WTC11 (cell line): Measurements from ENCODE around the gene IPPK. TPM values are rescaled to one million over a fixed set of nuclear protein-coding genes. Genes with fewer than 3 reads are reported as not detected.

Experiments used
- ATAC-seq: fragments of 200-7000 bp; cut with Tn5 transposase; 2 replicates; pipeline ENCODE4 v1.10.0; 2021; ENCODE audit warnings: mild to moderate bottlenecking, moderate library complexity
- CTCF ChIA-PET: fragments of 300-600 bp; sonication (Branson Sonifier 250); formaldehyde crosslinking; loops from one replicate; lab custom pipeline; 2021; ENCODE audit warnings: antibody characterized with exemption; lab: Charles Lee
- POLR2A ChIA-PET: fragments of 350-600 bp; sonication (Branson Sonifier 250); formaldehyde crosslinking; loops from one replicate; lab custom pipeline; 2021; ENCODE audit warnings: antibody characterized with exemption; lab: Charles Lee
- DNase-seq: peaks from one replicate; pipeline ENCODE4 v3.0.0; 2021; ENCODE audit warnings: low spot score
- H3K27ac Mint-ChIP-seq: 2 replicates; pipeline ENCODE4 v1.8.0; 2021; ENCODE audit warnings: mixed read lengths
- H3K27me3 Mint-ChIP-seq: 2 replicates; pipeline ENCODE4 v1.8.0; 2021; ENCODE audit warnings: low read depth, mild to moderate bottlenecking, moderate library complexity, mixed read lengths
- H3K36me3 Mint-ChIP-seq: 2 replicates; pipeline ENCODE4 v1.8.0; 2021; ENCODE audit warnings: mixed read lengths
- H3K4me1 Mint-ChIP-seq: 2 replicates; pipeline ENCODE4 v1.8.0; 2022; ENCODE audit warnings: mixed read lengths
- H3K4me3 Mint-ChIP-seq: 2 replicates; pipeline ENCODE4 v1.8.0; 2021; ENCODE audit warnings: mild to moderate bottlenecking, moderate library complexity, mixed read lengths
- H3K9me3 Mint-ChIP-seq: 2 replicates; pipeline ENCODE4 v1.8.0; 2021; ENCODE audit warnings: mixed read lengths
- ELF4 ChIP-seq: sonication (generic); formaldehyde crosslinking; IDR thresholded peaks from 2 replicates; pipeline ENCODE4 v1.8.1; 2022; ENCODE audit warnings: low read depth, mild to moderate bottlenecking, moderate library complexity, missing genetic modification reagents
- FOXK1 ChIP-seq: sonication (generic); formaldehyde crosslinking; IDR thresholded peaks from 2 replicates; pipeline ENCODE4 v1.8.0; 2022; ENCODE audit warnings: mild to moderate bottlenecking, moderate library complexity, missing genetic modification reagents
- GTF2I ChIP-seq: fragments of 250-450 bp; sonication (Bioruptor Pico); conservative IDR thresholded peaks from 2 replicates; pipeline ENCODE4 v1.4.0; 2021; ENCODE audit warnings: mild to moderate bottlenecking
- HMGXB4 ChIP-seq: sonication (generic); formaldehyde crosslinking; IDR thresholded peaks from 2 replicates; pipeline ENCODE4 v1.8.1; 2023; ENCODE audit warnings: mild to moderate bottlenecking, moderate library complexity, missing genetic modification reagents
- IRF2 ChIP-seq: sonication (generic); formaldehyde crosslinking; IDR thresholded peaks from 2 replicates; pipeline ENCODE4 v1.8.0; 2022; ENCODE audit warnings: low read depth, missing genetic modification reagents, borderline replicate concordance
- MXD4 ChIP-seq: fragments of 250-450 bp; sonication (Bioruptor Pico); IDR thresholded peaks from 2 replicates; pipeline ENCODE4 v1.8.0; 2021; ENCODE audit warnings: mild to moderate bottlenecking, moderate library complexity, borderline replicate concordance
- NFYB ChIP-seq: sonication (generic); formaldehyde crosslinking; conservative IDR thresholded peaks from 2 replicates; pipeline ENCODE4 v1.8.0; 2022; ENCODE audit warnings: low read depth, missing genetic modification reagents
- NR2C2 ChIP-seq: sonication (generic); formaldehyde crosslinking; IDR thresholded peaks from 2 replicates; pipeline ENCODE4 v1.8.0; 2022; ENCODE audit warnings: mild to moderate bottlenecking, missing genetic modification reagents
- NR3C1 ChIP-seq: sonication (generic); formaldehyde crosslinking; conservative IDR thresholded peaks from 2 replicates; pipeline ENCODE4 v1.8.1; 2023; ENCODE audit warnings: low read depth, mild to moderate bottlenecking, missing genetic modification reagents
- PRDM15 ChIP-seq: sonication (generic); formaldehyde crosslinking; IDR thresholded peaks from 2 replicates; pipeline ENCODE4 v1.8.0; 2022; ENCODE audit warnings: missing genetic modification reagents
- STAT6 ChIP-seq: sonication (generic); formaldehyde crosslinking; conservative IDR thresholded peaks from 2 replicates; pipeline ENCODE4 v1.8.1; 2023; ENCODE audit warnings: mild to moderate bottlenecking, low read depth, missing genetic modification reagents, moderate library complexity
- TP53 ChIP-seq: sonication (generic); formaldehyde crosslinking; IDR thresholded peaks from 2 replicates; pipeline ENCODE4 v1.8.1; 2023; ENCODE audit warnings: mild to moderate bottlenecking, missing genetic modification reagents
- ZBTB21 ChIP-seq: sonication (generic); formaldehyde crosslinking; IDR thresholded peaks from 2 replicates; pipeline ENCODE4 v1.8.1; 2023; ENCODE audit warnings: mild to moderate bottlenecking, missing genetic modification reagents, borderline replicate concordance
- ZNF121 ChIP-seq: sonication (generic); formaldehyde crosslinking; IDR thresholded peaks from 2 replicates; pipeline ENCODE4 v1.8.0; 2023; ENCODE audit warnings: missing genetic modification reagents
- ZNF219 ChIP-seq: sonication (generic); formaldehyde crosslinking; IDR thresholded peaks from 2 replicates; pipeline ENCODE4 v1.8.0; 2023; ENCODE audit warnings: missing genetic modification reagents, mild to moderate bottlenecking, borderline replicate concordance
- ZNF232 ChIP-seq: sonication (generic); formaldehyde crosslinking; IDR thresholded peaks from 2 replicates; pipeline ENCODE4 v1.8.0; 2022; ENCODE audit warnings: mild to moderate bottlenecking, missing genetic modification reagents
- ZNF671 ChIP-seq: fragments of 250-450 bp; sonication (Bioruptor Pico); IDR thresholded peaks from 2 replicates; pipeline ENCODE4 v1.8.0; 2021; ENCODE audit warnings: mild to moderate bottlenecking
- total RNA-seq: library from RNA; stranded (reverse); gene quantifications from 3 replicates; pipeline ENCODE4 v1.2.3, GENCODE V29; 2021
- TF ChIP-seq, protein P1 (sequence below): sonication (generic); formaldehyde crosslinking; IDR thresholded peaks from 2 replicates; pipeline ENCODE4 v1.8.0; 2022; ENCODE audit warnings: mild to moderate bottlenecking, missing genetic modification reagents
- TF ChIP-seq, protein P2 (sequence below): sonication (generic); formaldehyde crosslinking; IDR thresholded peaks from 2 replicates; pipeline ENCODE4 v1.8.0; 2022; ENCODE audit warnings: mild to moderate bottlenecking, missing genetic modification reagents
- TF ChIP-seq, protein P3 (sequence below): sonication (generic); formaldehyde crosslinking; IDR thresholded peaks from 2 replicates; pipeline ENCODE4 v1.8.1; 2022; ENCODE audit warnings: low read depth, missing genetic modification reagents, borderline replicate concordance
- TF ChIP-seq, protein P4 (sequence below): sonication (generic); formaldehyde crosslinking; IDR thresholded peaks from 2 replicates; pipeline ENCODE4 v1.8.1; 2022; ENCODE audit warnings: mild to moderate bottlenecking, missing genetic modification reagents, moderate library complexity, borderline replicate concordance

The IPPK gene
- total RNA-seq, 1 experiment from 2014 or later: 8.6 TPM

GRCh38 chr9:92605224-92605623 lies 64.7 kb downstream of the IPPK start:
- no peak for DNase-seq
- no peak overlapping the region for H3K4me3 Mint-ChIP-seq
- TF ChIP-seq NR2C2 (CRISPR knock-in tag) (no peak), TP53 (CRISPR knock-in tag) (no peak), ZNF121 (CRISPR knock-in tag) (no peak), ZBTB21 (CRISPR knock-in tag) (no peak), MXD4 (CRISPR knock-in tag) (no peak), ZNF232 (CRISPR knock-in tag) (no peak), PRDM15 (CRISPR knock-in tag) (no peak), NR3C1 (no peak), NFYB (CRISPR knock-in tag) (no peak), HMGXB4 (CRISPR knock-in tag) (no peak), STAT6 (CRISPR knock-in tag) (no peak)
- TF ChIP-seq, protein P1, sequence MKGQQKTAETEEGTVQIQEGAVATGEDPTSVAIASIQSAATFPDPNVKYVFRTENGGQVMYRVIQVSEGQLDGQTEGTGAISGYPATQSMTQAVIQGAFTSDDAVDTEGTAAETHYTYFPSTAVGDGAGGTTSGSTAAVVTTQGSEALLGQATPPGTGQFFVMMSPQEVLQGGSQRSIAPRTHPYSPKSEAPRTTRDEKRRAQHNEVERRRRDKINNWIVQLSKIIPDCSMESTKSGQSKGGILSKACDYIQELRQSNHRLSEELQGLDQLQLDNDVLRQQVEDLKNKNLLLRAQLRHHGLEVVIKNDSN (CRISPR knock-in tag): no peak
- TF ChIP-seq, protein P2, sequence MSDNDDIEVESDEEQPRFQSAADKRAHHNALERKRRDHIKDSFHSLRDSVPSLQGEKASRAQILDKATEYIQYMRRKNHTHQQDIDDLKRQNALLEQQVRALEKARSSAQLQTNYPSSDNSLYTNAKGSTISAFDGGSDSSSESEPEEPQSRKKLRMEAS: no peak
- no peaks in the 10 kb centered on the region for H3K4me1 Mint-ChIP-seq
- POLR2A ChIA-PET: no interaction called here
- ATAC-seq: no peak
- H3K27me3 Mint-ChIP-seq: no peaks in the 10 kb centered on the region
- CTCF ChIA-PET: no interaction called here
- H3K27ac Mint-ChIP-seq: no peak overlapping the region
- H3K36me3 Mint-ChIP-seq: peaks cover 17% of the 10 kb centered on the region
- peaks cover 21% of the 10 kb centered on the region for H3K9me3 Mint-ChIP-seq

- DNase-seq: no peak
- POLR2A ChIA-PET: no interaction called here
- Mint-ChIP-seq H3K9me3 (peaks cover 21% of the 10 kb centered on the region), H3K27me3 (no peaks in the 10 kb centered on the region), H3K27ac (no peak overlapping the region), H3K4me3 (no peak overlapping the region), H3K36me3 (peaks cover 17% of the 10 kb centered on the region), H3K4me1 (no peaks in the 10 kb centered on the region)
- ATAC-seq: no peak
- CTCF ChIA-PET: no interaction called here
- no peak for TF ChIP-seq GTF2I (CRISPR knock-in tag)
- no peak for TF ChIP-seq ZNF219
- no peak for TF ChIP-seq TP53 (CRISPR knock-in tag)
- TF ChIP-seq, protein P3, sequence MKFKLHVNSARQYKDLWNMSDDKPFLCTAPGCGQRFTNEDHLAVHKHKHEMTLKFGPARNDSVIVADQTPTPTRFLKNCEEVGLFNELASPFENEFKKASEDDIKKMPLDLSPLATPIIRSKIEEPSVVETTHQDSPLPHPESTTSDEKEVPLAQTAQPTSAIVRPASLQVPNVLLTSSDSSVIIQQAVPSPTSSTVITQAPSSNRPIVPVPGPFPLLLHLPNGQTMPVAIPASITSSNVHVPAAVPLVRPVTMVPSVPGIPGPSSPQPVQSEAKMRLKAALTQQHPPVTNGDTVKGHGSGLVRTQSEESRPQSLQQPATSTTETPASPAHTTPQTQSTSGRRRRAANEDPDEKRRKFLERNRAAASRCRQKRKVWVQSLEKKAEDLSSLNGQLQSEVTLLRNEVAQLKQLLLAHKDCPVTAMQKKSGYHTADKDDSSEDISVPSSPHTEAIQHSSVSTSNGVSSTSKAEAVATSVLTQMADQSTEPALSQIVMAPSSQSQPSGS (CRISPR knock-in tag): no peak
- no peak for TF ChIP-seq IRF2 (CRISPR knock-in tag)
- no peak for TF ChIP-seq FOXK1
- TF ChIP-seq ZNF671 (CRISPR knock-in tag): no peak
- no peak for TF ChIP-seq HMGXB4 (CRISPR knock-in tag)
- TF ChIP-seq ELF4: no peak
- TF ChIP-seq, protein P4, sequence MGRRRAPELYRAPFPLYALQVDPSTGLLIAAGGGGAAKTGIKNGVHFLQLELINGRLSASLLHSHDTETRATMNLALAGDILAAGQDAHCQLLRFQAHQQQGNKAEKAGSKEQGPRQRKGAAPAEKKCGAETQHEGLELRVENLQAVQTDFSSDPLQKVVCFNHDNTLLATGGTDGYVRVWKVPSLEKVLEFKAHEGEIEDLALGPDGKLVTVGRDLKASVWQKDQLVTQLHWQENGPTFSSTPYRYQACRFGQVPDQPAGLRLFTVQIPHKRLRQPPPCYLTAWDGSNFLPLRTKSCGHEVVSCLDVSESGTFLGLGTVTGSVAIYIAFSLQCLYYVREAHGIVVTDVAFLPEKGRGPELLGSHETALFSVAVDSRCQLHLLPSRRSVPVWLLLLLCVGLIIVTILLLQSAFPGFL: no peak
These were observed 65.9 kb downstream of the IPPK start for GRCh38 chr9:92603990-92604389.
